OCI-LY7 (cell line): ENCODE measurements around the gene ZNF80. TPM values are rescaled to one million over a fixed set of nuclear protein-coding genes. Genes with fewer than 3 reads are reported as not detected.

Experiments used
- BruUV-seq: library from RNA; stranded (reverse); fragments of 400-500 nt; replicated peaks from 2 replicates; lab custom pipeline; 2021; lab: Mats Ljungman, UMichigan
- CTCF ChIA-PET: fragments of 300-600 bp; sonication (Branson Sonifier 250); formaldehyde crosslinking; loops from one replicate; lab custom pipeline; 2022; ENCODE audit warnings: antibody characterized with exemption; ENCODE audit not compliant: unreplicated experiment; lab: Charles Lee
- POLR2A ChIA-PET: fragments of 300-600 bp; sonication (Branson Sonifier 250); formaldehyde crosslinking; loops from one replicate; lab custom pipeline; 2022; ENCODE audit warnings: antibody characterized with exemption; lab: Charles Lee
- DNase-seq: peaks from one replicate; pipeline ENCODE4 v3.0.0-alpha.2; 2015; ENCODE audit warnings: low spot score
- H2AFZ ChIP-seq: fragments of 200-600 bp; sonication (generic), shearing (Covaris generic); 2 replicates; pipeline ENCODE4 v1.6.1; 2014; ENCODE audit warnings: mild to moderate bottlenecking, antibody characterized with exemption, low read length, moderate library complexity
- H3K27ac ChIP-seq: fragments of 200-600 bp; sonication (generic); 2 replicates; pipeline ENCODE4 v1.5.1; 2014; ENCODE audit warnings: mixed run types, low read depth, mild to moderate bottlenecking, moderate library complexity, low read length, inconsistent platforms; ENCODE audit not compliant: poor library complexity, severe bottlenecking
- H3K36me3 ChIP-seq: fragments of 200-600 bp; sonication (generic); 2 replicates; pipeline ENCODE4 v1.6.1; 2014; ENCODE audit warnings: mild to moderate bottlenecking, antibody characterized with exemption, low read length, moderate library complexity, mixed read lengths; ENCODE audit not compliant: insufficient read depth
- H3K4me1 ChIP-seq: fragments of 200-600 bp; sonication (generic); 2 replicates; pipeline ENCODE4 v1.5.1; 2014; ENCODE audit warnings: mild to moderate bottlenecking, low read length; ENCODE audit not compliant: insufficient read depth, poor library complexity, severe bottlenecking
- H3K4me2 ChIP-seq: fragments of 200-600 bp; sonication (generic); 2 replicates; pipeline ENCODE4 v1.6.1; 2014; ENCODE audit warnings: mild to moderate bottlenecking, low read length
- H3K4me3 ChIP-seq: fragments of 200-600 bp; sonication (generic); 2 replicates; pipeline ENCODE4 v1.5.1; 2014; ENCODE audit warnings: mild to moderate bottlenecking, low read depth, low read length; ENCODE audit not compliant: poor library complexity, severe bottlenecking
- H3K79me2 ChIP-seq: fragments of 200-600 bp; sonication (generic); 2 replicates; pipeline ENCODE4 v1.6.1; 2016; ENCODE audit warnings: low read depth, mild to moderate bottlenecking, low read length, moderate library complexity, mixed read lengths; ENCODE audit not compliant: insufficient read depth
- H3K9me2 ChIP-seq: fragments of 200-600 bp; sonication (generic); 2 replicates; pipeline ENCODE4 v1.6.1; 2016; ENCODE audit warnings: mild to moderate bottlenecking, low read length, mixed read lengths; ENCODE audit not compliant: insufficient read depth
- H3K9me3 ChIP-seq: fragments of 200-600 bp; sonication (generic); 2 replicates; pipeline ENCODE4 v1.6.1; 2014; ENCODE audit warnings: mild to moderate bottlenecking, mixed run types, low read length, mixed read lengths
- H4K20me1 ChIP-seq: fragments of 200-600 bp; sonication (generic); 2 replicates; pipeline ENCODE4 v1.6.1; 2014; ENCODE audit warnings: mild to moderate bottlenecking, antibody characterized with exemption, low read length, moderate library complexity, mixed read lengths; ENCODE audit not compliant: insufficient read depth
- EZH2phosphoT487 ChIP-seq: fragments of 200-600 bp; sonication (generic); IDR thresholded peaks from 2 replicates; pipeline ENCODE4 v1.6.1; 2018; ENCODE audit warnings: low read depth, borderline replicate concordance, mild to moderate bottlenecking, mixed run types, antibody characterized with exemption, low read length, moderate library complexity, mixed read lengths
- intact Hi-C: fragments of 100-400 bp; cut with micrococcal nuclease; formaldehyde crosslinking; loops from one replicate; pipeline ENCODE4 v1.10.0; 2022; ENCODE audit not compliant: unreplicated experiment
- total RNA-seq, 2 experiments: library from RNA; depleted of rRNA in 1 of 2; stranded (reverse); fragments of >200 nt in 1 of 2; shearing (Covaris generic) in 1 of 2; gene quantifications; 2 replicates each; pipeline ENCODE4 v1.2.3, GENCODE V29; 2014 to 2022
- TF ChIP-seq, protein P1 (sequence below): fragments of 200-600 bp; sonication (generic); conservative IDR thresholded peaks from 2 replicates; pipeline ENCODE4 v1.5.1; 2014; ENCODE audit warnings: mild to moderate bottlenecking, antibody characterized with exemption, low read length, moderate library complexity, mixed read lengths

The ZNF80 gene
- total RNA-seq, 2 experiments from 2014 or later: not detected

DNA sequence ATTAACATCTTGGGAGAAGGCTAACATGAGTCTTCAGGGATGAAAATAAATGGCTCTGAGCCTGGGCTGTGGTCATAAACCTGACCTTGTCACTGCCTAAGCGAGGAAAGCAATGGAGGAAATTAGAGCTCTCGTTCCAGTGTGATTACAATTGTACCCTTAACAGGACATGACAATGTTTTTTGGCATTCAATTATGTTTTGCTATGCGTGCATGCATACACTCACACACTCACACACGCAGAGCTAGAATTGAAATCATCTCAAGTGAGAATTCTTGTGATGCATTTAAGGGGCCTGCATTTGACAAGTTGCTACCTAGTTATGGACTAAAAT lies 24.1 kb downstream of the ZNF80 start:
- Histone ChIP-seq H4K20me1 (no peaks in the 10 kb centered on the region), H3K4me1 (peaks cover 47% of the 10 kb centered on the region), H3K4me3 (peak overlapping the region; percentile 69), H3K4me2 (peak overlapping the region; percentile 91), H3K36me3 (no peaks in the 10 kb centered on the region), H3K27ac (peak overlapping the region; percentile 99), H3K9me3 (no peaks in the 10 kb centered on the region), H3K9me2 (no peaks in the 10 kb centered on the region), H2AFZ (peak overlapping the region; percentile 91), H3K79me2 (peaks cover 14% of the 10 kb centered on the region; the same call in 1 of the 2 replicates)
- BruUV-seq: no TSS peak
- no peak for DNase-seq
- intact Hi-C loops: loop anchor here (1.0 to 10.0 kb wide), 5 partner anchors 60 to 678 kb away; partner anchors contain the start of genes CCDC191, NAA50, QTRT2 and SIDT1
- CTCF ChIA-PET: interaction anchor here (0.6 to 1.1 kb wide), 5 partner anchors 9 to 470 kb away, joined by 3 to 5 read pairs (median 3); no protein-coding TSS in a partner anchor
- TF ChIP-seq, protein P1, sequence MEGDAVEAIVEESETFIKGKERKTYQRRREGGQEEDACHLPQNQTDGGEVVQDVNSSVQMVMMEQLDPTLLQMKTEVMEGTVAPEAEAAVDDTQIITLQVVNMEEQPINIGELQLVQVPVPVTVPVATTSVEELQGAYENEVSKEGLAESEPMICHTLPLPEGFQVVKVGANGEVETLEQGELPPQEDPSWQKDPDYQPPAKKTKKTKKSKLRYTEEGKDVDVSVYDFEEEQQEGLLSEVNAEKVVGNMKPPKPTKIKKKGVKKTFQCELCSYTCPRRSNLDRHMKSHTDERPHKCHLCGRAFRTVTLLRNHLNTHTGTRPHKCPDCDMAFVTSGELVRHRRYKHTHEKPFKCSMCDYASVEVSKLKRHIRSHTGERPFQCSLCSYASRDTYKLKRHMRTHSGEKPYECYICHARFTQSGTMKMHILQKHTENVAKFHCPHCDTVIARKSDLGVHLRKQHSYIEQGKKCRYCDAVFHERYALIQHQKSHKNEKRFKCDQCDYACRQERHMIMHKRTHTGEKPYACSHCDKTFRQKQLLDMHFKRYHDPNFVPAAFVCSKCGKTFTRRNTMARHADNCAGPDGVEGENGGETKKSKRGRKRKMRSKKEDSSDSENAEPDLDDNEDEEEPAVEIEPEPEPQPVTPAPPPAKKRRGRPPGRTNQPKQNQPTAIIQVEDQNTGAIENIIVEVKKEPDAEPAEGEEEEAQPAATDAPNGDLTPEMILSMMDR: no peak
- no peak for TF ChIP-seq EZH2phosphoT487
- POLR2A ChIA-PET: interaction anchor here (0.5 to 2.8 kb wide), 29 partner anchors 8 to 699 kb away, joined by 3 to 38 read pairs (median 4); partner anchors contain the start of genes ATP6V1A, DRD3 and SPICE1

DNA sequence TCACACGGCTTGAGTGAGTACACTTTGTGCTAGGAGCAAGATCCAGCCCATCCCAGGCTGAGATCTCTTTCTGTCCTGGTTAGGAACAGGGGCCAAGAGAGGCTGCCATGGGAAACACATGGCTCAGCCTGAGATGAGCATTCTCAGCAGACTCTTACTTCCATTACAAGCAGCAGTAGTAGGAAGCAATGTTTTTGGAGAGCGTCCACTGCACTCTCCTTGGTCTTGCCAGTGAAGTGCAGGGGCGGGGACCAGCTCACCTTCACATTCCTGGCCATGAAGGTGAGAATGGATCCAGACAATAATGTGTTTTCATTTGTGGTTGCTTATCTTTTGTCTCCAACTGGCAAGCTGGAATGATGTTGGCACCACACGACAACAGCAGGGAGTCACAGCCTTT lies 24.7 kb downstream of the ZNF80 start:
- H4K20me1 ChIP-seq: no peaks in the 10 kb centered on the region
- POLR2A ChIA-PET: interaction anchor here (0.6 to 2.8 kb wide), 11 partner anchors 7 to 698 kb away, joined by 3 to 38 read pairs (median 4); partner anchors contain the start of genes DRD3 and SPICE1
- CTCF ChIA-PET: interaction anchor here (1.0 kb wide), 1 partner anchor 9 kb away, joined by 3 read pairs; no protein-coding TSS in a partner anchor
- peak overlapping the region; percentile 91 for H3K4me2 ChIP-seq
- no peaks in the 10 kb centered on the region for H3K9me3 ChIP-seq
- intact Hi-C loops: loop anchor here (1.0 to 10.0 kb wide), 5 partner anchors 60 to 678 kb away; partner anchors contain the start of genes CCDC191, NAA50, QTRT2 and SIDT1
- no peak for TF ChIP-seq EZH2phosphoT487
- TF ChIP-seq, protein P1: no peak
- peaks cover 43% of the 10 kb centered on the region for H3K4me1 ChIP-seq
- peak overlapping the region; percentile 99 for H3K27ac ChIP-seq
- no peak for DNase-seq
- H3K9me2 ChIP-seq: no peaks in the 10 kb centered on the region
- H3K36me3 ChIP-seq: no peaks in the 10 kb centered on the region
- H3K79me2 ChIP-seq: peaks cover 14% of the 10 kb centered on the region; the same call in 1 of the 2 replicates
- H2AFZ ChIP-seq: peak overlapping the region; percentile 91; the same call in 1 of the 2 replicates
- BruUV-seq: no TSS peak
- peak overlapping the region; percentile 69 for H3K4me3 ChIP-seq

DNA sequence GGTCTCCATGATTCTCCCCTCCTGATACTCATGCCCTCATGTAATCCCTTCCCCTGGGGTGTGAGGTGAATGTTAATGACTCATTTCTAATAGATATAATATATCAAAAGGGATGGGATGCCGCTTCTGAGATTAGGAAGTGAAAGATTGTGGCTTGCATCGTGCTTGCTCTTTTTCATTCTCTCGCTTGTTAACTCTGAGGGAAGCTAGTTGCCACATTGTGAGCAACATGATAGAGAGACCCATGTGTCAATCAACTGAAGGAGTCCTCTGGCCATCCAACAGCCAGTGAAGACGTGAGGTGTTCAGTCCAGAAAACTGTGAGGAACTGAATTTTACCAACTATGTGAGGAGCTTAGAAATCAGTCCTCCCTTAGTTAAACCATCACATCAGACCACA lies 29.6 kb downstream of the ZNF80 start:
- H3K9me3 ChIP-seq: no peaks in the 10 kb centered on the region
- no peak for DNase-seq
- CTCF ChIA-PET: no interaction called here
- H3K4me2 ChIP-seq: no peak overlapping the region
- POLR2A ChIA-PET: interaction anchor here (1.2 kb wide), 1 partner anchor 10 kb away, joined by 3 read pairs; no protein-coding TSS in a partner anchor
- no peak overlapping the region for H2AFZ ChIP-seq
- TF ChIP-seq EZH2phosphoT487: no peak
- TF ChIP-seq, protein P1: no peak
- no peaks in the 10 kb centered on the region for H3K79me2 ChIP-seq
- H3K4me3 ChIP-seq: no peak overlapping the region
- no peaks in the 10 kb centered on the region for H3K36me3 ChIP-seq
- BruUV-seq: no TSS peak
- peaks cover 8% of the 10 kb centered on the region for H3K4me1 ChIP-seq
- no peaks in the 10 kb centered on the region for H4K20me1 ChIP-seq
- H3K9me2 ChIP-seq: no peaks in the 10 kb centered on the region
- intact Hi-C loops: no loop called here
- H3K27ac ChIP-seq: no peak overlapping the region
